B cell (primary cell): Measurements from ENCODE around the gene CNOT6L.

Experiments used
- EZH2 ChIP-seq: IDR thresholded peaks from 2 replicates; pipeline ENCODE4 v1.6.1; 2012; ENCODE audit warnings: borderline replicate concordance, low read depth, mild to moderate bottlenecking, moderate library complexity, low read length; ENCODE audit not compliant: insufficient read depth, poor library complexity, severe bottlenecking
- TF ChIP-seq, protein P1 (sequence below): fragments of 200-600 bp; IDR thresholded peaks from one replicate; pipeline ENCODE4 v1.8.0; 2022; ENCODE audit warnings: antibody characterized with exemption, mild to moderate bottlenecking

DNA sequence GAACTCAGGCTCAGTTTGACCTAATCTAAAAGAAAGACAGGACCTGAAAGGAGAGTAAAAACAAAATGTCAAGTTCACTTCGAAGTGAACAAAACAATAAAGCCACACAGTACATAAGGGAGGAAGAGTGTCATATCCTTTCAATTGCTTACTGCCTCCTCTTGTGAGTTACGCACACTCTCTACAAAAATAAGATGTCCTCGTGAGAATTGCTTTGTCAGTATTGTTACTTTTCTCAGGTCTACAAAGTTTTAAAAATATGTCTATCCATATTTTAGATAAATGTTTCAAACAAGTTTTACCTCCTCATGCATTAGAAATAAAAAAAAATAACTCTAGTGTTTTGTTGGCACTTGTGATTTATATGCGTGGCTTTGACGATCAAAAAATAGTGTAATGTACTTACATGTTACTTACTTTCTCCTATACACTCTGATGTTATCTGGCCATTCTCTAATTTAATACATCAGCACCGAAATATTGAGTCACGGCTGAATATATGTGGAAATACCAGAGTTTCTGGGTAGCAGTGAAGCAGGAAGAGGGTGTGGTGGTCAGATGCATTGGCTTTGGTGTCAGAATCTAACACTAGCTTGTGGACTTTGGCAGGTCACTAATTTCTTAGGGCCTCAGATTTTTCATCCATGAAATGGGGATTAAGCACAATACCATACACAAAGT, 35.4 kb upstream of the CNOT6L start:
- TF ChIP-seq, protein P1, sequence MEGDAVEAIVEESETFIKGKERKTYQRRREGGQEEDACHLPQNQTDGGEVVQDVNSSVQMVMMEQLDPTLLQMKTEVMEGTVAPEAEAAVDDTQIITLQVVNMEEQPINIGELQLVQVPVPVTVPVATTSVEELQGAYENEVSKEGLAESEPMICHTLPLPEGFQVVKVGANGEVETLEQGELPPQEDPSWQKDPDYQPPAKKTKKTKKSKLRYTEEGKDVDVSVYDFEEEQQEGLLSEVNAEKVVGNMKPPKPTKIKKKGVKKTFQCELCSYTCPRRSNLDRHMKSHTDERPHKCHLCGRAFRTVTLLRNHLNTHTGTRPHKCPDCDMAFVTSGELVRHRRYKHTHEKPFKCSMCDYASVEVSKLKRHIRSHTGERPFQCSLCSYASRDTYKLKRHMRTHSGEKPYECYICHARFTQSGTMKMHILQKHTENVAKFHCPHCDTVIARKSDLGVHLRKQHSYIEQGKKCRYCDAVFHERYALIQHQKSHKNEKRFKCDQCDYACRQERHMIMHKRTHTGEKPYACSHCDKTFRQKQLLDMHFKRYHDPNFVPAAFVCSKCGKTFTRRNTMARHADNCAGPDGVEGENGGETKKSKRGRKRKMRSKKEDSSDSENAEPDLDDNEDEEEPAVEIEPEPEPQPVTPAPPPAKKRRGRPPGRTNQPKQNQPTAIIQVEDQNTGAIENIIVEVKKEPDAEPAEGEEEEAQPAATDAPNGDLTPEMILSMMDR, result no peak
- no peak for TF ChIP-seq EZH2
